Subcutaneous adipose tissue (tissue), 4 donors: ENCODE results near the gene BLOC1S3. TPM values are rescaled to one million over a fixed set of nuclear protein-coding genes. Genes with fewer than 3 reads are reported as not detected.

Experiments
- CTCF ChIP-seq: fragments of 450-650 bp; IDR thresholded peaks from one replicate; pipeline ENCODE4 v1.5.1; 2016; ENCODE audit warnings: low read depth, mild to moderate bottlenecking, control low read depth, antibody characterized with exemption, moderate library complexity
- total RNA-seq, 4 donors: library from RNA; depleted of rRNA; stranded (reverse); fragments of >200 nt; gene quantifications; one replicate each; pipeline ENCODE4 v1.1.0, GENCODE V29; 2016

Gene BLOC1S3
- total RNA-seq, 4 donors from 2014 or later: 1.3 to 19.2 (median 11.0) TPM

- no peak for TF ChIP-seq CTCF
Measured at GRCh38 chr19:45218911-45219743, 40.5 kb downstream of the BLOC1S3 start.

GRCh38 chr19:45222724-45223123 is 44.1 kb downstream of the BLOC1S3 start:
- TF ChIP-seq CTCF: no peak

- TF ChIP-seq CTCF: no peak
Measured at GRCh38 chr19:45223879-45224278, 45.3 kb downstream of the BLOC1S3 start.

GRCh38 chr19:45224645-45225044 is 46.1 kb downstream of the BLOC1S3 start:
- TF ChIP-seq CTCF: no peak

Other genes starting within 250 kb of the BLOC1S3 start
- gene APOC4, start 236.5 kb upstream of the BLOC1S3 start, total RNA-seq: not detected
- gene APOC2, start 232.7 kb upstream of the BLOC1S3 start, total RNA-seq: 1 to 10 TPM in 1 of 4 donors, not detected in 3; 4.8 TPM
- gene CLPTM1, start 223.4 kb upstream of the BLOC1S3 start, total RNA-seq: 10 to 100 TPM; 45.8 to 86.1 (median 65.3) TPM
- gene RELB, start 177.3 kb upstream of the BLOC1S3 start, total RNA-seq: 1 to 10 TPM in 3 of 4 donors, under 1 TPM in 1; 0.49 to 9.4 (median 5.8) TPM
- gene CLASRP, start 139.7 kb upstream of the BLOC1S3 start, total RNA-seq: 10 to 100 TPM; 23.3 to 86.7 (median 44.0) TPM
- gene ZNF296, start 102.3 kb upstream of the BLOC1S3 start, total RNA-seq: under 1 TPM in 2 of 4 donors, not detected in 2; 0.51 to 0.88 TPM
- gene GEMIN7, start 99.5 kb upstream of the BLOC1S3 start, total RNA-seq: 10 to 100 TPM; 10.3 to 25.8 (median 19.0) TPM
- 10 to 100 TPM; 17.2 to 32.4 (median 17.8) TPM for gene PPP1R37, start 85.6 kb upstream of the BLOC1S3 start, total RNA-seq
- under 1 TPM in 1 of 4 donors, not detected in 3; 0.17 TPM for gene NKPD1, start 17.8 kb upstream of the BLOC1S3 start, total RNA-seq
- gene TRAPPC6A, start 547 bp upstream of the BLOC1S3 start, total RNA-seq: 10 to 100 TPM in 3 of 4 donors, 1 to 10 TPM in 1; 7.7 to 38.4 (median 26.4) TPM
- gene EXOC3L2, start 66.6 kb downstream of the BLOC1S3 start, total RNA-seq: 1 to 10 TPM in 2 of 4 donors, under 1 TPM in 2; 0.44 to 2.6 (median 0.91) TPM
- gene MARK4, start 72.5 kb downstream of the BLOC1S3 start, total RNA-seq: 10 to 100 TPM; 10.2 to 26.2 (median 14.4) TPM
- gene CKM, start 144.1 kb downstream of the BLOC1S3 start, total RNA-seq: not detected
- gene KLC3, start 162.0 kb downstream of the BLOC1S3 start, total RNA-seq: not detected
- gene ERCC2, start 191.8 kb downstream of the BLOC1S3 start, total RNA-seq: 10 to 100 TPM in 1 of 4 donors, 1 to 10 TPM in 3; 3.3 to 18.1 (median 8.0) TPM
- gene PPP1R13L, start 226.3 kb downstream of the BLOC1S3 start, total RNA-seq: 10 to 100 TPM in 1 of 4 donors, 1 to 10 TPM in 3; 4.0 to 10.7 (median 4.2) TPM
- 1 to 10 TPM; 1.1 to 2.9 (median 1.6) TPM for gene POLR1G, start 227.9 kb downstream of the BLOC1S3 start, total RNA-seq
- 10 to 100 TPM; 57.5 to 85.2 (median 64.7) TPM for gene ERCC1, start 245.1 kb downstream of the BLOC1S3 start, total RNA-seq